AG04450 (cell line): ENCODE data around the gene LYPLA2. TPM values are rescaled to one million over a fixed set of nuclear protein-coding genes. Genes with fewer than 3 reads are reported as not detected.
"Not testable (repeated sequence)": the region's sequence is repeated elsewhere in the genome, so short reads cannot be mapped to it uniquely, and the experiment has no call there.

Experiments used
- CTCF ChIA-PET: fragments of 300-600, 350-600 bp; formaldehyde crosslinking; extraction: SDS; loops from one replicate; lab custom pipeline; 2022; ENCODE audit warnings: antibody characterized with exemption, inconsistent platforms; lab: Charles Lee
- POLR2A ChIA-PET: fragments of 350-600 bp; formaldehyde crosslinking; extraction: SDS; loops from one replicate; lab custom pipeline; 2021; ENCODE audit warnings: antibody characterized with exemption, inconsistent platforms; lab: Yijun Ruan, JAX
- DNase-seq: peaks from one replicate; pipeline ENCODE4 v3.0.0-alpha.2; 2011; ENCODE audit warnings: low read depth, low spot score
- H3K27ac ChIP-seq: one replicate; pipeline ENCODE4 v1.5.1; 2012; ENCODE audit warnings: low read depth, low read length, control low read depth
- H3K27me3 ChIP-seq: one replicate; pipeline ENCODE4 v1.6.0; 2012; ENCODE audit warnings: low read length; ENCODE audit not compliant: control insufficient read depth, insufficient read depth
- H3K4me3 ChIP-seq: 2 replicates; pipeline ENCODE4 v1.5.1; 2011; ENCODE audit warnings: mild to moderate bottlenecking, low read depth, low read length, control low read depth
- H3K9me3 ChIP-seq: 2 replicates; pipeline ENCODE4 v1.5.1; 2012; ENCODE audit warnings: low read length; ENCODE audit not compliant: control insufficient read depth, insufficient read depth
- CTCF ChIP-seq: IDR thresholded peaks from 2 replicates; pipeline ENCODE4 v1.5.1; 2011; ENCODE audit warnings: low read depth, low read length, control low read depth, inconsistent platforms
- polyA plus RNA-seq: library from polyadenylated mRNA; depleted of rRNA; stranded (reverse); fragments of >200 nt; gene quantifications from 2 replicates; pipeline ENCODE4 v1.2.3, GENCODE V29; 2011

Gene LYPLA2
- polyA plus RNA-seq, 1 experiment = 27.1 TPM

GRCh38 chr1:23777979-23778814 lies 12.7 kb upstream of the LYPLA2 start, which contains the start of gene PITHD1:
PITHD1 (plus strand) TSS chr1:23778418; CDS start chr1:23778516, 98 bp downstream.
- H3K27me3 ChIP-seq = no peaks in the 10 kb centered on the region
- CTCF ChIA-PET = interaction anchor here (0.9 to 1.4 kb wide), 2 partner anchors 91 to 139 kb away, joined by 3 read pairs; no protein-coding TSS in a partner anchor
- H3K27ac ChIP-seq = peak within 1 kb of the TSS; percentile 89
- no peaks in the 10 kb centered on the region for H3K9me3 ChIP-seq
- peak; percentile 46 for DNase-seq
- peak within 1 kb of the TSS; percentile 85 for H3K4me3 ChIP-seq
- TF ChIP-seq CTCF = no peak
- POLR2A ChIA-PET = interaction anchor here (0.6 to 1.4 kb wide), 6 partner anchors 10 to 442 kb away, joined by 3 to 8 read pairs (median 5); partner anchors contain the start of genes LYPLA2 and RPL11

GRCh38 chr1:23779826-23780371 lies 11.0 kb upstream of the LYPLA2 start:
- Histone ChIP-seq H3K27me3 (no peaks in the 10 kb centered on the region), H3K27ac (peak overlapping the region; percentile 12), H3K4me3 (peak overlapping the region; percentile 85), H3K9me3 (no peaks in the 10 kb centered on the region)
- no peak for DNase-seq
- ChIA-PET POLR2A (interaction anchor here (0.7 to 1.3 kb wide), 6 partner anchors 10 to 89 kb away, joined by 3 to 11 read pairs (median 3); partner anchors contain the start of genes HMGCL, LYPLA2 and RPL11), CTCF (interaction anchor here (0.8 to 1.8 kb wide), 4 partner anchors 9 to 136 kb away, joined by 3 to 11 read pairs (median 3); partner anchors contain the start of gene RPL11)
- no peak for TF ChIP-seq CTCF

- POLR2A ChIA-PET, DNase-seq, H3K27ac ChIP-seq, H3K9me3 ChIP-seq, H3K4me3 ChIP-seq, H3K27me3 ChIP-seq: not testable (repeated sequence)
- CTCF ChIA-PET = interaction anchor here (2.0 kb wide), 1 partner anchor 11 kb away, joined by 7 read pairs; no protein-coding TSS in a partner anchor
These were observed 7.8 kb upstream of the LYPLA2 start for GRCh38 chr1:23783141-23783540.

- Histone ChIP-seq H3K27ac (no peak overlapping the region), H3K4me3 (no peak overlapping the region), H3K9me3 (no peaks in the 10 kb centered on the region), H3K27me3 (no peaks in the 10 kb centered on the region)
- ChIA-PET CTCF (no interaction called here), POLR2A (no interaction called here)
- no peak for DNase-seq
- no peak for TF ChIP-seq CTCF
These were observed 6.1 kb upstream of the LYPLA2 start for GRCh38 chr1:23784846-23785245.

- H3K9me3 ChIP-seq = no peaks in the 10 kb centered on the region; the same call in 1 of the 2 replicates
- no peak overlapping the region for H3K27ac ChIP-seq
- DNase-seq = no peak
- CTCF ChIA-PET = interaction anchor here (0.6 to 2.0 kb wide), 3 partner anchors 16 to 38 kb away, joined by 3 to 8 read pairs (median 5); partner anchors contain the start of gene HMGCL
- no peaks in the 10 kb centered on the region for H3K27me3 ChIP-seq
- TF ChIP-seq CTCF = no peak
- POLR2A ChIA-PET = interaction anchor here (0.6 kb wide), 1 partner anchor 45 kb away, joined by 3 read pairs; the partner anchor contains the start of gene ELOA
- H3K4me3 ChIP-seq = no peak overlapping the region
These were observed 3.2 kb upstream of the LYPLA2 start for GRCh38 chr1:23787701-23788100.
